Heart right ventricle (tissue), 16 donors: Measurements from ENCODE around the gene SKI. TPM values are rescaled to one million over a fixed set of nuclear protein-coding genes. Genes with fewer than 3 reads are reported as not detected.

Experiments
- ATAC-seq, 8 donors: fragments of 200-7000 bp; cut with Tn5 transposase; one replicate each; pipeline ENCODE4 v1.9.1; 2020; ENCODE audit warnings: mild to moderate bottlenecking in 8 of 8, moderate library complexity in 8 of 8, moderate number of reproducible peaks in 1 of 8
- DNase-seq, 2 donors: peaks; one replicate each; pipeline ENCODE4 v3.0.0-alpha.2; 2020
- H3K27ac ChIP-seq, 10 donors: fragments of 200-600 bp; sonication (generic) in 2 of 10; one replicate each; pipeline versions ENCODE4 v1.5.0 to v1.8.0; 2020 to 2022; ENCODE audit warnings: mild to moderate bottlenecking in 3 of 10
- H3K27me3 ChIP-seq, 7 donors: fragments of 200-600 bp; one replicate each; pipeline ENCODE4 v1.8.0; 2021 to 2022; ENCODE audit warnings: mild to moderate bottlenecking in 2 of 7
- H3K36me3 ChIP-seq, 9 donors: fragments of 200-600 bp; sonication (generic) in 1 of 9; one replicate each; pipeline versions ENCODE4 v1.5.0 to v1.8.0; 2020 to 2022; ENCODE audit warnings: mild to moderate bottlenecking in 2 of 9
- H3K4me1 ChIP-seq, 9 donors: fragments of 200-600 bp; sonication (generic) in 1 of 9; one replicate each; pipeline versions ENCODE4 v1.5.0 to v1.8.0; 2020 to 2022; ENCODE audit warnings: mild to moderate bottlenecking in 4 of 9
- H3K4me3 ChIP-seq, 10 donors: fragments of 200-600 bp; sonication (generic) in 2 of 10; one replicate each; pipeline versions ENCODE4 v1.5.0 to v1.8.0; 2020 to 2022; ENCODE audit warnings: mild to moderate bottlenecking in 7 of 10, moderate library complexity in 2 of 10
- H3K9me3 ChIP-seq, 11 donors: fragments of 200-600 bp in 10 of 11; sonication (generic) in 2 of 11; one replicate each; pipeline versions ENCODE4 v1.5.0 to v1.8.0; 2013 to 2022; ENCODE audit warnings: mild to moderate bottlenecking in 2 of 11, control low read depth in 1 of 11, moderate library complexity in 1 of 11
- WGBS, 2 donors: extraction: QIAGEN DNeasy Blood & Tissue Kit; methylation state at CpG; one replicate each; pipeline ENCODE4 v1.1.7; 2013; ENCODE audit warnings: inconsistent platforms in 1 of 2; 5-methylcytosine and 5-hydroxymethylcytosine counted together
- intact Hi-C, 10 donors: fragments of 100-400 bp; cut with DNase I; formaldehyde crosslinking; loops; one replicate each; pipeline versions ENCODE4 v1.11.1 to v1.14.2; 2022
- polyA plus RNA-seq, 2 donors: library from polyadenylated mRNA; stranded (reverse); fragments of 200-250 nt; gene quantifications; one replicate each; pipeline ENCODE4 v1.2.3, GENCODE V29; 2013
- total RNA-seq, 10 donors: library from RNA; stranded (reverse); fragmentation: NEBNext Ultra II Directional in 3 of 10; extraction: Animal tissue kit (Norgen Biotek cat#: 25700) in 3 of 10; gene quantifications; one replicate each; pipeline versions ENCODE4 v1.2.1 to v1.2.4, GENCODE V29; 2021 to 2023
- TF ChIP-seq, protein P1 (sequence below), 9 donors: fragments of 200-600 bp; sonication (generic) in 2 of 9; IDR thresholded peaks; one replicate each; pipeline versions ENCODE4 v1.5.0 to v1.8.0; 2021 to 2022; ENCODE audit warnings: antibody characterized with exemption in 9 of 9, mild to moderate bottlenecking in 5 of 9, moderate library complexity in 1 of 9
- donor health status: Arrhythmogenic right ventricular cardiomyopathy.
- donor health status: ischemic (EF 13 %, LVEDD 7.1; RV severe dilation, severe dysfunction).
- donor health status: healthy with polysubstance abuse.
- donor health status: DM: no; HTN: yes; CAD: no.
- donor health status: DM: no; HTN: no; CAD: no.
- donor health status: ischemic (EF 25% LVEDD 6.9; RV normal size, moderate dysfunction).
- donor health status: ischemic (EF 25% LVEDD 5.7; RV mildly dilated, moderate dysfunction).
- donor health status: healthy.
- donor health status: DM: yes; HTN: yes; CAD: no.
- donor health status: Ischemic cardiomyopathy.
- donor health status: ischemic (EF 35%, LVEDD 5.7; RV mildly dilated, moderate dysfunction).
- donor health status: nonischemic (EF 11% LVEDD 7.7; RV severe dilation, severe dysfunction).
- donor health status: DM: yes; HTN: yes; CAD: no.
- donor health status: PGD.
- donor health status: ischemic (EF 29% LVEDD 5.4; RV normal size, mild dysfunction).
- donor health status: nonischemic (EF 23%, LVEDD 6.1; RV moderate dilation, normal function).

SKI gene
- total and polyA plus RNA-seq, 12 donors, result 13.8 to 50.9 (median 35.6) TPM

DNA sequence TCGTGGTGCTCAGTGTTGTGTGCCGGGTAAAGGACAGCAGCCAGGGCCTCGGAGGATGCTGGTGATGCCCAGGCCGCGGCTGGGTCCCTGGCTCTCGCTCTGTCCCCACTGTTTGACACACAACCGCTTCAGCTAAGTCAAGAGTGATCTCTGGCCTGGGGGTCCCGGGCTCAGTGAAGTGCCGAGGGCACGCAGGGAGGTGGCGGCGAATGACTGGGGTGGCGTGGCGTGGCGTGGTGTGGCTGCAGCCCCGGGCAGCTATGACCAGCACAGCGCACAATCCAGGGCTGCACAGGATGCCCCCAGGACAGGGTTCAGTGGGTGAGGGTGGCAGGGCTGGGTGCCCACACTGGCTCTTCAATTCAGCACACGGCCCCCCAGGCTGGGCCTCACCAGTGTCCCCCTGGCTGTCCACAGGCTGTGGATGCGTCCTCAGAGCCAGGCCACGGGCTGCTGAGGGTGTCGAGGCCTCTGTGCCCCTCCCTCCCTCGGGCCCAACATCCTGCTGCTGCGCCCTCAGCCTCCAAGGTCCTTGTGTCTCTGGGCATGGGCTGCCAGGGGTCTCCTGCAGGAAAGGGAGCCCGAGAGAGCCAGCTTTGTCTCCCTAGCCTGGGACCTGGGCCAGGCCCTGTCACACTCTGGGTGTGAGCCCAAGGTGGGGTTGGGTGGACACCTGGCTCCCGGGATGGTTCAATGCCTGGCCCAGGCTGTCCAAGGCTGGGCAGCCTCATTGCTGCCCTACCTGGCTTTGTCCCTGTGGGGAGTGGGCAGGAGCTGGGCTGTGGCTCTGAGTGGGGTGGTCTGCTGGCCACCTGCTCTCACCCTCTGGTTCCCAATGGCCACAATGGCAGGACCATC lies 12.0 kb upstream of the SKI start:
- 94 to 95% methylated on average over 25 of the region's 25 CpGs for WGBS, 2 donors
- Histone ChIP-seq H3K27ac (no peak overlapping the region), H3K4me3 (no peak overlapping the region), H3K9me3 (no peaks in the 10 kb centered on the region), H3K27me3 (no peaks in the 10 kb centered on the region), H3K4me1 (peaks cover 24 to 46% (median 39%) of the 10 kb centered on the region in 9 donors), H3K36me3 (no peaks in the 10 kb centered on the region)
- ATAC-seq (no peak), DNase-seq (peak in 1 of 2 donors; percentile 4)
- intact Hi-C loops, result no loop called here
- TF ChIP-seq, protein P1, sequence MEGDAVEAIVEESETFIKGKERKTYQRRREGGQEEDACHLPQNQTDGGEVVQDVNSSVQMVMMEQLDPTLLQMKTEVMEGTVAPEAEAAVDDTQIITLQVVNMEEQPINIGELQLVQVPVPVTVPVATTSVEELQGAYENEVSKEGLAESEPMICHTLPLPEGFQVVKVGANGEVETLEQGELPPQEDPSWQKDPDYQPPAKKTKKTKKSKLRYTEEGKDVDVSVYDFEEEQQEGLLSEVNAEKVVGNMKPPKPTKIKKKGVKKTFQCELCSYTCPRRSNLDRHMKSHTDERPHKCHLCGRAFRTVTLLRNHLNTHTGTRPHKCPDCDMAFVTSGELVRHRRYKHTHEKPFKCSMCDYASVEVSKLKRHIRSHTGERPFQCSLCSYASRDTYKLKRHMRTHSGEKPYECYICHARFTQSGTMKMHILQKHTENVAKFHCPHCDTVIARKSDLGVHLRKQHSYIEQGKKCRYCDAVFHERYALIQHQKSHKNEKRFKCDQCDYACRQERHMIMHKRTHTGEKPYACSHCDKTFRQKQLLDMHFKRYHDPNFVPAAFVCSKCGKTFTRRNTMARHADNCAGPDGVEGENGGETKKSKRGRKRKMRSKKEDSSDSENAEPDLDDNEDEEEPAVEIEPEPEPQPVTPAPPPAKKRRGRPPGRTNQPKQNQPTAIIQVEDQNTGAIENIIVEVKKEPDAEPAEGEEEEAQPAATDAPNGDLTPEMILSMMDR (IDR thresholded peaks at IDR 0.05), result no peak

DNA sequence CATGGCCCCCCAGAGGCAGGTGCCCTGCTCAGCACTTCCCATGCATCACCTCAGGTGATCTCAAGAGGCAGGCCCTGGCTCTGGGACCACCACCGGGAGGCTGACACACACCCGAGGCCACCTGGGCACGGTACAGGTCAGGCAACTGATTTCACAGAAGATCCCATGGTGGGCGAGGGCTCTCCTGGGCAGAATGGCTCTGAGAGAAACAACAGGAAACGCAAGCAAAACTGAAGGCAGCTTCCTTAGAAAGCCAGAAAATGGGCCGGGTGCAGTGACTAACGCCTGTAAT lies 11.4 kb upstream of the SKI start:
- H3K4me3 ChIP-seq, result no peak overlapping the region
- TF ChIP-seq, protein P1 (IDR thresholded peaks at IDR 0.05), result no peak
- peaks cover 24 to 42% (median 36%) of the 10 kb centered on the region in 9 donors for H3K4me1 ChIP-seq
- no peak overlapping the region for H3K27ac ChIP-seq
- no peaks in the 10 kb centered on the region for H3K9me3 ChIP-seq
- intact Hi-C loops, result no loop called here
- ATAC-seq, result no peak
- peak in 1 of 2 donors; percentile 4 for DNase-seq
- 87 to 91% methylated on average over 7 of the region's 7 CpGs for WGBS, 2 donors
- H3K36me3 ChIP-seq, result no peaks in the 10 kb centered on the region
- no peaks in the 10 kb centered on the region for H3K27me3 ChIP-seq

DNA sequence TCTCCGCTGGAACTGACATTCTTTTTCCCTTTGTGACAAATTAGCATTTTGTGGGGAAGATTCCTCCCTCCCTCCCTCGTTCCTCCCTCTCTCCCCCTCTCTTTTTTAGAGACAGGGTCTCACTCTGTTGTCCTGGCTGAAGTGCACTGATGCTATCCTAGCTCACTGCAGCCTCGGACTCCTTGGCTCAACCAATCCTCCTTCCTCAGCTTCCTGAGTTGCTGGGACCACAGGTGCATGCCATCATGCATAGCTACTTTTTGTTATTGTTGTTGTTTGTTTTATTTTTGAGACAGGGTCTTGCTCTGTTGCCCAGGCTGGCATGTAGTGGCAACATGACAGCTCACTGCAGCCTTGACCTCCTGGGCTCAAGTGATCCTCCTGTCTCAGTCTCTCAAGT lies 6.8 kb upstream of the SKI start:
- Histone ChIP-seq H3K27me3 (no peaks in the 10 kb centered on the region), H3K4me3 (no peak overlapping the region), H3K4me1 (peaks cover 0 to 5% (median 2%) of the 10 kb centered on the region in 9 donors), H3K27ac (no peak overlapping the region), H3K9me3 (no peaks in the 10 kb centered on the region), H3K36me3 (no peaks in the 10 kb centered on the region)
- no peak for DNase-seq
- 80 to 88% methylated on average over 3 of the region's 3 CpGs for WGBS, 2 donors
- no peak for ATAC-seq
- TF ChIP-seq, protein P1 (IDR thresholded peaks at IDR 0.05), result no peak
- intact Hi-C loops, result no loop called here

DNA sequence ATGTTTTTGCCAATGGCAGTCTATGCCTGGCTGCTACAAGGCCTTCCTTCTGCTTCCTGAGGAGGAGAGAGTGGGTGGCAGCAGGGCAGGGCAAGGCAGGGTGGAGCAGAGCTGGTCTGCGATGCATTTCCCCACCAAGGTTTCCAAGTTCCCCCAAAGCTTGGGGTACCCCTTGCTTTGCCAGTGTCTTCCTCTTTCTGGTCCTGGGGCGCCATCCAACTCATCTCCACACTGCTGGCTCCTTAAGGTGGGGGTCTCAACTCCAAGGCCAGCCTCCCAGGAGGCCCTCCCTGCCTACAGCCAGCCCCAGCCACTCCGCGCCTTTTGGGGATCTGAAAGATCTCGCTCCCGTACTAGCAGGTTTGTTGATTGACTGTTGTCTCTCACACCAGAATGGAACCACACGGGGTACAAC lies 3.9 kb upstream of the SKI start:
- H3K36me3 ChIP-seq, result no peaks in the 10 kb centered on the region
- ATAC-seq (no peak), DNase-seq (no peak)
- H3K4me3 ChIP-seq, result no peak overlapping the region
- H3K9me3 ChIP-seq, result no peaks in the 10 kb centered on the region
- peaks cover 0 to 13% (median 10%) of the 10 kb centered on the region in 9 donors for H3K4me1 ChIP-seq
- H3K27ac ChIP-seq, result no peak overlapping the region
- TF ChIP-seq, protein P1 (IDR thresholded peaks at IDR 0.05), result no peak
- WGBS, 2 donors, result 90 to 93% methylated on average over 7 of the region's 7 CpGs
- intact Hi-C loops, result no loop called here
- no peaks in the 10 kb centered on the region for H3K27me3 ChIP-seq
